ENCODE results near the gene HRH1. TPM values are rescaled to one million over a fixed set of nuclear protein-coding genes. Genes with fewer than 3 reads are reported as not detected.

HRH1 gene
- total RNA-seq, 1 donor from 2014 or later = 28.6 TPM

DNA sequence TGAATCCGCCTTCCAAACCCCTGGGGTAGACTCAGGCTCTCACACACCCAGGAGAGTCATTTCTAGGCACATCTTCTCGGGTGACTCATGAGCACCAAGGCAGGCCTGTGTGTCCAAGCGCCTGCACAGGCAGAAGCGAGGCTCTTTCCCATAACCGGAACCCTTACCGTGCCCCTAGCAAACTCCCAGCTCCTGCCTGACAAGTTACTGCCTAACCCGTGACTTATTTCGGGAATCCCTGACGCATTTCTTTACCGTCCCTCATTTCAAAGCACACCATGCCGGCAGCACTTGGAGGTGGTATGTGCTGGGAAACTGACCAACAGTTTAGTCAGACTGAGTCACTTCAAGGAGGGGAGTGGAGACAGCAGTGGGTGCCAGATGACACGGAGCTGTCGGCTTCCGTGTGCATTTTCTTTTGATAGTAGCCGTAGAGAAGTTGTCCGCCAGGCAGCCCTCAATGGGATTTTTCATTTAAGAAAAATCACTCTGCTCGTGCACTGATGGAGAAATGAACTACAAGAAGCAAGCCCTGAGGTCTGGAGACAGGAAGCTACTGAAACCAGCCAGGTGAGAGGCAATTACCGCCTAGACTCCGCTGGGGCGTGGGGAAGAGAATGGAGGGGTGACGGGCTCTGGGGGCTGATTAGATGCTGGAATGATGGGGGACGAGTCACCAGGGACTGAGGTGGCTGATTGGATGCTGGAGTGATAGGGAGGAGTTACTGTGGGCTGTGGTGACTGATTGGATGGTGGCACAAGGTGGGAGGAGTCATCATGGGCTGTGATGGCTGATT lies 17.3 kb upstream of the HRH1 start:
- peaks cover 49% of the 10 kb centered on the region for H3K4me1 Mint-ChIP-seq (ENCODE audit: unreplicated experiment)
- TF ChIP-seq, protein P1, sequence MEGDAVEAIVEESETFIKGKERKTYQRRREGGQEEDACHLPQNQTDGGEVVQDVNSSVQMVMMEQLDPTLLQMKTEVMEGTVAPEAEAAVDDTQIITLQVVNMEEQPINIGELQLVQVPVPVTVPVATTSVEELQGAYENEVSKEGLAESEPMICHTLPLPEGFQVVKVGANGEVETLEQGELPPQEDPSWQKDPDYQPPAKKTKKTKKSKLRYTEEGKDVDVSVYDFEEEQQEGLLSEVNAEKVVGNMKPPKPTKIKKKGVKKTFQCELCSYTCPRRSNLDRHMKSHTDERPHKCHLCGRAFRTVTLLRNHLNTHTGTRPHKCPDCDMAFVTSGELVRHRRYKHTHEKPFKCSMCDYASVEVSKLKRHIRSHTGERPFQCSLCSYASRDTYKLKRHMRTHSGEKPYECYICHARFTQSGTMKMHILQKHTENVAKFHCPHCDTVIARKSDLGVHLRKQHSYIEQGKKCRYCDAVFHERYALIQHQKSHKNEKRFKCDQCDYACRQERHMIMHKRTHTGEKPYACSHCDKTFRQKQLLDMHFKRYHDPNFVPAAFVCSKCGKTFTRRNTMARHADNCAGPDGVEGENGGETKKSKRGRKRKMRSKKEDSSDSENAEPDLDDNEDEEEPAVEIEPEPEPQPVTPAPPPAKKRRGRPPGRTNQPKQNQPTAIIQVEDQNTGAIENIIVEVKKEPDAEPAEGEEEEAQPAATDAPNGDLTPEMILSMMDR (IDR thresholded peaks at IDR 0.05) = no peak
- no peaks in the 10 kb centered on the region for H3K27me3 Mint-ChIP-seq (ENCODE audit: unreplicated experiment)
- no peak for DNase-seq (ENCODE audit: extremely low spot score, unreplicated experiment)
- H3K36me3 Mint-ChIP-seq (ENCODE audit: unreplicated experiment) = no peaks in the 10 kb centered on the region
- peak overlapping the region; percentile 97 for H3K27ac Mint-ChIP-seq (ENCODE audit: unreplicated experiment)
- H3K9me3 Mint-ChIP-seq (ENCODE audit: unreplicated experiment) = no peaks in the 10 kb centered on the region
- peak overlapping the region; percentile 69 for H3K4me3 Mint-ChIP-seq (ENCODE audit: unreplicated experiment)

DNA sequence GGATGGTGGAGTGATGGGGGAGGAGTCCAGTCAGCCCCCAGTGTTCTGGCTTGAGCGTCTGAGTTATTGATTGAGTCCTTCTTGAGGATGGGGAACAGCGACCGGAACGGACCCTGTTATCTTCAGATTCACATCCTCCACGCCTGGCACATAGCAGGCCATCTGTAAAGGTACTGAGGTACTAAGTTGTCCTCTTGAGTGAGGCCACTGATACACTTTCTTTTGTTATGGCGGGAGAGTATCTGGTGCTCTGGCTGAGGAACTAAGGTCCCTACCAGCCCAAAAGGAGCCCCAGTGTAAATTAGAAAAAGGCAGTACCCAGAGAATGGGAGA lies 16.7 kb upstream of the HRH1 start:
- peaks cover 50% of the 10 kb centered on the region for H3K4me1 Mint-ChIP-seq (ENCODE audit: unreplicated experiment)
- H3K4me3 Mint-ChIP-seq (ENCODE audit: unreplicated experiment) = peak overlapping the region; percentile 69
- H3K27me3 Mint-ChIP-seq (ENCODE audit: unreplicated experiment) = no peaks in the 10 kb centered on the region
- H3K9me3 Mint-ChIP-seq (ENCODE audit: unreplicated experiment) = no peaks in the 10 kb centered on the region
- TF ChIP-seq, protein P1 (IDR thresholded peaks at IDR 0.05) = no peak
- no peaks in the 10 kb centered on the region for H3K36me3 Mint-ChIP-seq (ENCODE audit: unreplicated experiment)
- DNase-seq (ENCODE audit: extremely low spot score, unreplicated experiment) = no peak
- peak overlapping the region; percentile 97 for H3K27ac Mint-ChIP-seq (ENCODE audit: unreplicated experiment)

DNA sequence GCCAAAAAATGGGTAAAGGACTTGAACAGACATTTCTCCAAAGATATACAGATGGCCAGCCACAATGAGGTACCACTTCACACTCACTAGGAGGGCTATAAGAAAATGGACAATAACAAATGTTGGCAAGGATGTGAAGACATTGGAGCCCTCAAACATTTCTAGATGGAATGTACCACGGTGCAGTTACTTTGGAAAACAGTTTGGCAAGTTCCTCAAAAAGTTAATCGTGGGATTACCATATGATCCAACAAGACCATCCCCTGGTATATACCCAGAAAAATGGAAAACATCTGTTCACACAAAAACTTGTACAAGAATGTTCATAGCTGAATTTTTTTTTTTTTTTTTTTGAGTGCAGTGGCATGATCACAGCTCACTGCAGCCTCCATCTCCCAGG lies 15.9 kb upstream of the HRH1 start:
- Mint-ChIP-seq H3K4me1 (ENCODE audit: unreplicated experiment) (peaks cover 58% of the 10 kb centered on the region), H3K4me3 (ENCODE audit: unreplicated experiment) (no peak overlapping the region), H3K27ac (ENCODE audit: unreplicated experiment) (peak overlapping the region; percentile 56), H3K9me3 (ENCODE audit: unreplicated experiment) (no peaks in the 10 kb centered on the region), H3K27me3 (ENCODE audit: unreplicated experiment) (no peaks in the 10 kb centered on the region), H3K36me3 (ENCODE audit: unreplicated experiment) (no peaks in the 10 kb centered on the region)
- DNase-seq (ENCODE audit: extremely low spot score, unreplicated experiment) = no peak
- TF ChIP-seq, protein P1 (IDR thresholded peaks at IDR 0.05) = no peak

DNA sequence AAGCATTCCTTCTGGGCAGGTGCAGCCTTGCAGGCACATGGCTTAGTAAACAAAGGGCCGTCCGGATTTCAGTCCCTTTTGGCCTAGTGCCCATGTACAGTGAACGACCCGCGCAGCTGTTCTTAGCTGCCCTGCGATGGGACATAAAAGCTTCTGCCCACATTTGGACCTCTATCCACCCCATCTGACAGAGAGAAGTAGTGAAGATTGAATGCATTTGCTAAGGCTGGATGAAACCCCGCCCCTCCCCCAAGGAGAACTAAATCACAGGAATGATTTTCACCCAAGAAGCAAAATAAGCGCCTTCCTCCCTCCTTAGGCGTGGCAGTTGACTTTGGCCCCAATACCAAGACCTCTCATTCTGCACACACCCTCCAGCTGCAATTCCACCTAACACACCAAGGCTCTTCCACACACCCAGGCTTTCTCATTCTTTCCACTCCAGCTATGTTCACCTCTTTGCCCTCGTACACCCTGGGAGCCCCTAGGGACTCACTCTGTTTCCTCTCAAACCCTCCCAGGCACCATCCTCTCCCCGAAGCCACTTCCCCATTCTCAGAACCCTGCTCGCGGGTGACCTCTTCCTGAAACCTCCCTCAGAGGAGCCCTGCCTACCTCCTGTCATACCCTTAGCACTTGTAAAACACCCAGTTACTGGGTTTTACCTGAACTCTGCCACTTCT lies 14.1 kb upstream of the HRH1 start:
- TF ChIP-seq, protein P1 (IDR thresholded peaks at IDR 0.05) = no peak
- Mint-ChIP-seq H3K27ac (ENCODE audit: unreplicated experiment) (peak overlapping the region; percentile 89), H3K4me1 (ENCODE audit: unreplicated experiment) (peaks cover 71% of the 10 kb centered on the region)

DNA sequence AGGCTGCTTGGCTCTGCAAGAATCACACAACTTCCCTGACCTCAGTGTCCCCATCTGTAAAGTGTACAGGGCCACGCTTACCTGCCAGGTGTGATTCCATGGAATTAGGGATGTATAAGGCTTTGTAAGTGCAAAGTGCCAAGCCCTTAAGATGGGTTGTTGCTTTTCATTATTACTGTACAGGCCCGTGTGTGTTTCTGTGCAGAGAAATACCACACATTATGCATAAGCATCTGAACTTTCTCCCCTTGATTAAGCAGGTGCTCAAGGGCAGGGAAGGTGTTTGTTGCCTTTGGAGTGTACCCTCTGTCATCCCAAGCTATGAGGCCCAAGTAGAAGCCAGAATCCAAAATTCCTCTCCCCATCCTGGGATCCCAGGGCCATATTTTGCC lies 13.6 kb upstream of the HRH1 start:
- Mint-ChIP-seq H3K4me3 (ENCODE audit: unreplicated experiment) (peak overlapping the region; percentile 22), H3K27ac (ENCODE audit: unreplicated experiment) (peak overlapping the region; percentile 89), H3K27me3 (ENCODE audit: unreplicated experiment) (no peaks in the 10 kb centered on the region), H3K4me1 (ENCODE audit: unreplicated experiment) (peaks cover 75% of the 10 kb centered on the region), H3K36me3 (ENCODE audit: unreplicated experiment) (no peaks in the 10 kb centered on the region), H3K9me3 (ENCODE audit: unreplicated experiment) (no peaks in the 10 kb centered on the region)
- no peak for DNase-seq (ENCODE audit: extremely low spot score, unreplicated experiment)
- TF ChIP-seq, protein P1 (IDR thresholded peaks at IDR 0.05) = no peak

More for the DNA sequence above, 14.1 kb upstream of the HRH1 start:
- no peaks in the 10 kb centered on the region for H3K27me3 Mint-ChIP-seq (ENCODE audit: unreplicated experiment)
- H3K4me3 Mint-ChIP-seq (ENCODE audit: unreplicated experiment) = peak overlapping the region; percentile 22
- no peaks in the 10 kb centered on the region for H3K36me3 Mint-ChIP-seq (ENCODE audit: unreplicated experiment)
- DNase-seq (ENCODE audit: extremely low spot score, unreplicated experiment) = no peak
- H3K9me3 Mint-ChIP-seq (ENCODE audit: unreplicated experiment) = no peaks in the 10 kb centered on the region

All from osteocyte (in vitro differentiated cells).